ENCODE data around the gene CENPA. TPM values are rescaled to one million over a fixed set of nuclear protein-coding genes. Genes with fewer than 3 reads are reported as not detected.
A peak's percentile ranks its signal among the peaks of the same experiment; 100 is the strongest.
"Not testable (repeated sequence)": the region's sequence is repeated elsewhere in the genome, so short reads cannot be mapped to it uniquely, and the experiment has no call there.

The CENPA gene
- total and polyA plus RNA-seq, 3 experiments from 2014 or later, result 0.70 to 21.6 (median 18.2) TPM

GRCh38 chr2:26756337-26756736 lies 29.5 kb upstream of the CENPA start:
- no peak overlapping the region for H3K4me3 ChIP-seq (ENCODE audit: low read length)
- ChIA-PET POLR2A (no interaction called here), CTCF (no interaction called here)

GRCh38 chr2:26757873-26758789 lies 27.7 kb upstream of the CENPA start:
- no peak overlapping the region for H3K4me3 Mint-ChIP-seq
- H3K27me3 ChIP-seq (ENCODE audit: insufficient read depth, low read length, poor library complexity, severe bottlenecking), result no peaks in the 10 kb centered on the region
- peak overlapping the region; percentile 22 for H3K27ac ChIP-seq (ENCODE audit: low read depth, low read length)
- CTCF ChIA-PET, result no interaction called here
- peaks cover under 1% of the 10 kb centered on the region for H3K4me1 ChIP-seq (ENCODE audit: insufficient read depth, low read length)
- H3K36me3 Mint-ChIP-seq, result no peaks in the 10 kb centered on the region
- POLR2A ChIA-PET, result no interaction called here
- H3K4me1 Mint-ChIP-seq, result peaks cover 0 to 2% (median 0%) of the 10 kb centered on the region in 3 donors
- no peak for DNase-seq
- H3K4me3 ChIP-seq (ENCODE audit: low read length), result no peak overlapping the region
- no peaks in the 10 kb centered on the region for H3K9me3 ChIP-seq (ENCODE audit: low read length)
- H3K36me3 ChIP-seq (ENCODE audit: insufficient read depth, low read length), result no peaks in the 10 kb centered on the region
- H3K27me3 Mint-ChIP-seq, result peaks cover 0 to 4% of the 10 kb centered on the region in 2 donors
- H3K27ac Mint-ChIP-seq, result peak overlapping the region in 2 of 8 donors; percentile 6 to 81
- no peaks in the 10 kb centered on the region for H3K9me3 Mint-ChIP-seq

More at GRCh38 chr2:26756337-26756736, 29.5 kb upstream of the CENPA start:
- peaks cover 4 to 6% of the 10 kb centered on the region in 2 donors for H3K27me3 Mint-ChIP-seq
- no peak overlapping the region for H3K27ac Mint-ChIP-seq
- DNase-seq, result no peak
- H3K36me3 ChIP-seq (ENCODE audit: insufficient read depth, low read length), result no peaks in the 10 kb centered on the region
- no peaks in the 10 kb centered on the region for H3K9me3 Mint-ChIP-seq
- no peaks in the 10 kb centered on the region for H3K4me1 Mint-ChIP-seq
- H3K27me3 ChIP-seq (ENCODE audit: insufficient read depth, low read length, poor library complexity, severe bottlenecking), result no peaks in the 10 kb centered on the region
- H3K36me3 Mint-ChIP-seq, result no peaks in the 10 kb centered on the region
- no peaks in the 10 kb centered on the region for H3K4me1 ChIP-seq (ENCODE audit: insufficient read depth, low read length)
- H3K9me3 ChIP-seq (ENCODE audit: low read length), result no peaks in the 10 kb centered on the region
- no peak overlapping the region for H3K4me3 Mint-ChIP-seq
- no peak overlapping the region for H3K27ac ChIP-seq (ENCODE audit: low read depth, low read length)

GRCh38 chr2:26758790-26759321 lies 27.0 kb upstream of the CENPA start:
- Histone ChIP-seq H3K27ac (ENCODE audit: low read depth, low read length) (peak overlapping the region; percentile 22), H3K36me3 (ENCODE audit: insufficient read depth, low read length) (no peaks in the 10 kb centered on the region), H3K9me3 (ENCODE audit: low read length) (no peaks in the 10 kb centered on the region), H3K4me1 (ENCODE audit: insufficient read depth, low read length) (peaks cover 6% of the 10 kb centered on the region), H3K27me3 (ENCODE audit: insufficient read depth, low read length, poor library complexity, severe bottlenecking) (no peaks in the 10 kb centered on the region), H3K4me3 (ENCODE audit: low read length) (no peak overlapping the region)
- Mint-ChIP-seq H3K4me1 (peaks cover 5% of the 10 kb centered on the region in 3 donors), H3K27me3 (peaks cover 0 to 4% of the 10 kb centered on the region in 2 donors), H3K4me3 (no peak overlapping the region), H3K27ac (no peak overlapping the region), H3K9me3 (no peaks in the 10 kb centered on the region), H3K36me3 (peaks cover 0 to under 1% (median 0%) of the 10 kb centered on the region in 3 donors)
- ChIA-PET POLR2A (no interaction called here), CTCF (no interaction called here)
- no peak for DNase-seq

- Histone ChIP-seq H3K27ac (ENCODE audit: low read depth, low read length) (no peak overlapping the region), H3K27me3 (ENCODE audit: insufficient read depth, low read length, poor library complexity, severe bottlenecking) (no peaks in the 10 kb centered on the region), H3K9me3 (ENCODE audit: low read length) (no peaks in the 10 kb centered on the region), H3K4me1 (ENCODE audit: insufficient read depth, low read length) (peaks cover 7% of the 10 kb centered on the region), H3K4me3 (ENCODE audit: low read length) (no peak overlapping the region), H3K36me3 (ENCODE audit: insufficient read depth, low read length) (no peaks in the 10 kb centered on the region)
- POLR2A ChIA-PET, result no interaction called here
- Mint-ChIP-seq H3K4me3 (peak overlapping the region in 1 of 7 donors; percentile 37), H3K4me1 (peaks cover 9 to 12% (median 10%) of the 10 kb centered on the region in 3 donors), H3K9me3 (no peaks in the 10 kb centered on the region), H3K27ac (no peak overlapping the region), H3K27me3 (no peaks in the 10 kb centered on the region), H3K36me3 (peaks cover 0 to 7% (median 0%) of the 10 kb centered on the region in 3 donors)
- no peak for DNase-seq
- CTCF ChIA-PET, result no interaction called here
These were observed 26.0 kb upstream of the CENPA start for GRCh38 chr2:26759845-26760244.

- H3K36me3 ChIP-seq (ENCODE audit: insufficient read depth, low read length); H3K9me3 Mint-ChIP-seq; POLR2A ChIA-PET; H3K4me3 ChIP-seq (ENCODE audit: low read length); H3K36me3 Mint-ChIP-seq; H3K27me3 ChIP-seq (ENCODE audit: insufficient read depth, low read length, poor library complexity, severe bottlenecking); H3K27ac ChIP-seq (ENCODE audit: low read depth, low read length); H3K9me3 ChIP-seq (ENCODE audit: low read length); CTCF ChIA-PET; DNase-seq; H3K27me3 Mint-ChIP-seq: not testable (repeated sequence)
- peaks cover 19% of the 10 kb centered on the region for H3K4me1 ChIP-seq (ENCODE audit: insufficient read depth, low read length)
- H3K4me1 Mint-ChIP-seq, result peaks cover 20 to 23% (median 21%) of the 10 kb centered on the region in 3 donors
- H3K27ac Mint-ChIP-seq, result peak overlapping the region in 1 of 8 donors; percentile 12
- H3K4me3 Mint-ChIP-seq, result peak overlapping the region in 2 of 7 donors; percentile 16 to 64
These were observed 24.9 kb upstream of the CENPA start for GRCh38 chr2:26760991-26761390.

- POLR2A ChIA-PET, result interaction anchor here (1.3 kb wide), 1 partner anchor 9 kb away, joined by 3 read pairs; no protein-coding TSS in a partner anchor
- Mint-ChIP-seq H3K36me3 (peaks cover 0 to 8% (median 0%) of the 10 kb centered on the region in 3 donors), H3K4me3 (peak overlapping the region; percentile 48 to 99 (median 93))
These were observed 22.8 kb upstream of the CENPA start for GRCh38 chr2:26763019-26763418.

GRCh38 chr2:26764078-26764887 lies 21.6 kb upstream of the CENPA start, which contains the start of gene SLC35F6:
TSS of gene SLC35F6 (plus strand) at chr2:26764284. CDS start at chr2:26764350, 66 bp downstream.
- H3K27me3 Mint-ChIP-seq, result no peaks in the 10 kb centered on the region
- Histone ChIP-seq H3K27me3 (ENCODE audit: insufficient read depth, low read length, poor library complexity, severe bottlenecking) (no peaks in the 10 kb centered on the region), H3K27ac (ENCODE audit: low read depth, low read length) (peak within 1 kb of the TSS; percentile 88), H3K36me3 (ENCODE audit: insufficient read depth, low read length) (no peaks in the 10 kb centered on the region), H3K9me3 (ENCODE audit: low read length) (no peaks in the 10 kb centered on the region), H3K4me3 (ENCODE audit: low read length) (peak within 1 kb of the TSS; percentile 78), H3K4me1 (ENCODE audit: insufficient read depth, low read length) (peaks cover 25% of the 10 kb centered on the region)
- H3K4me1 Mint-ChIP-seq, result peaks cover 29 to 51% (median 35%) of the 10 kb centered on the region in 3 donors
- ChIA-PET CTCF (interaction anchor here (1.1 to 1.5 kb wide), 2 partner anchors 12 to 19 kb away, joined by 3 read pairs; no protein-coding TSS in a partner anchor), POLR2A (interaction anchor here (0.8 to 1.3 kb wide), 3 partner anchors 8 to 21 kb away, joined by 3 to 10 read pairs (median 3); partner anchors contain the start of gene CENPA)
- peak; percentile 79 to 85 (median 83) for DNase-seq
- H3K4me3 Mint-ChIP-seq, result peak within 1 kb of the TSS; percentile 87 to 99 (median 93)
- H3K36me3 Mint-ChIP-seq, result peaks cover 0 to 8% (median 0%) of the 10 kb centered on the region in 3 donors
- H3K27ac Mint-ChIP-seq, result peak within 1 kb of the TSS; percentile 85 to 99 (median 96)
- no peaks in the 10 kb centered on the region for H3K9me3 Mint-ChIP-seq

More at GRCh38 chr2:26763019-26763418, 22.8 kb upstream of the CENPA start:
- peaks cover 20% of the 10 kb centered on the region for H3K4me1 ChIP-seq (ENCODE audit: insufficient read depth, low read length)
- Mint-ChIP-seq H3K4me1 (peaks cover 26 to 42% (median 28%) of the 10 kb centered on the region in 3 donors), H3K27me3 (no peaks in the 10 kb centered on the region), H3K9me3 (no peaks in the 10 kb centered on the region), H3K27ac (peak overlapping the region in 3 of 8 donors; percentile 75 to 92 (median 91))
- no peaks in the 10 kb centered on the region for H3K36me3 ChIP-seq (ENCODE audit: insufficient read depth, low read length)
- CTCF ChIA-PET, result interaction anchor here (1.5 kb wide), 1 partner anchor 10 kb away, joined by 3 read pairs; no protein-coding TSS in a partner anchor
- no peaks in the 10 kb centered on the region for H3K27me3 ChIP-seq (ENCODE audit: insufficient read depth, low read length, poor library complexity, severe bottlenecking)
- H3K27ac ChIP-seq (ENCODE audit: low read depth, low read length), result no peak overlapping the region
- DNase-seq, result no peak
- H3K4me3 ChIP-seq (ENCODE audit: low read length), result no peak overlapping the region
- no peaks in the 10 kb centered on the region for H3K9me3 ChIP-seq (ENCODE audit: low read length)
